Vagina (tissue), 2 donors: Measurements from ENCODE around the gene BSN. TPM values are rescaled to one million over a fixed set of nuclear protein-coding genes. Genes with fewer than 3 reads are reported as not detected.

ENCODE experiments used
- DNase-seq, 2 donors: peaks; one replicate each; pipeline ENCODE4 v3.0.0-alpha.2; 2017; ENCODE audit errors: extremely low spot score in 2 of 2
- H3K27ac ChIP-seq: fragments of 200-600 bp; sonication (generic); one replicate; pipeline ENCODE4 v1.5.1; 2019
- H3K27me3 ChIP-seq: fragments of 200-600 bp; sonication (generic); one replicate; pipeline ENCODE4 v1.5.1; 2019
- H3K36me3 ChIP-seq, 2 donors: fragments of 200-600 bp; sonication (generic); one replicate each; pipeline ENCODE4 v1.5.1; 2017 to 2019
- H3K4me1 ChIP-seq: fragments of 200-600 bp; sonication (generic); one replicate; pipeline ENCODE4 v1.5.1; 2019
- H3K4me3 ChIP-seq, 2 donors: fragments of 200-600 bp; sonication (generic); 1 replicate in 1 of 2; 2 replicates in 1 of 2; pipeline ENCODE4 v1.5.1; 2016 to 2019
- H3K9me3 ChIP-seq: fragments of 200-600 bp; sonication (generic); one replicate; pipeline ENCODE4 v1.5.1; 2019
- CTCF ChIP-seq, 3 experiments: fragments of 450-650 bp in 2 of 3; fragments of 200-600 bp in 1 of 3; sonication (generic) in 1 of 3; IDR thresholded peaks; one replicate each; pipeline ENCODE4 v1.5.1; 2017 to 2019; ENCODE audit warnings: antibody characterized with exemption in 3 of 3, mild to moderate bottlenecking in 2 of 3, moderate library complexity in 2 of 3
- POLR2A ChIP-seq, 2 donors: fragments of 450-650 bp; IDR thresholded peaks; one replicate each; pipeline ENCODE4 v1.6.1; 2017; ENCODE audit warnings: antibody characterized with exemption in 2 of 2, mild to moderate bottlenecking in 2 of 2, moderate library complexity in 2 of 2
- POLR2AphosphoS5 ChIP-seq, 2 donors: sonication (generic); formaldehyde crosslinking; IDR thresholded peaks; one replicate each; pipeline ENCODE4 v1.9.0; 2017; ENCODE audit warnings: antibody characterized with exemption in 2 of 2, mild to moderate bottlenecking in 2 of 2, low read depth in 1 of 2; ENCODE audit not compliant: insufficient read depth in 1 of 2
- intact Hi-C: fragments of 100-400 bp; cut with DNase I; formaldehyde crosslinking; loops from one replicate; pipeline ENCODE4 v1.15.1; 2023
- total RNA-seq: library from RNA; depleted of rRNA; stranded (reverse); fragments of >200 nt; gene quantifications from one replicate; pipeline ENCODE4 v1.2.3, GENCODE V29; 2016

The BSN gene
- total RNA-seq, 1 donor from 2014 or later, result 0.74 TPM

- Histone ChIP-seq H3K27ac (no peak overlapping the region), H3K36me3 (peaks cover 0 to 10% of the 10 kb centered on the region in 2 donors), H3K9me3 (no peaks in the 10 kb centered on the region), H3K4me1 (peaks cover 10% of the 10 kb centered on the region), H3K27me3 (no peaks in the 10 kb centered on the region), H3K4me3 (no peak overlapping the region)
- no peak for TF ChIP-seq POLR2AphosphoS5 (IDR thresholded peaks at IDR 0.05; ENCODE audit: insufficient read depth in 1 of 2, low read depth in 1 of 2)
- TF ChIP-seq POLR2A (IDR thresholded peaks at IDR 0.05), result no peak
- TF ChIP-seq CTCF (IDR thresholded peaks at IDR 0.05), result no peak
- intact Hi-C loops, result no loop called here
- no peak for DNase-seq
These were observed 34.3 kb upstream of the BSN start for GRCh38 chr3:49519916-49520385.

- Histone ChIP-seq H3K9me3 (no peaks in the 10 kb centered on the region), H3K4me1 (peaks cover 10% of the 10 kb centered on the region), H3K36me3 (no peaks in the 10 kb centered on the region), H3K4me3 (no peak overlapping the region), H3K27ac (no peak overlapping the region), H3K27me3 (no peaks in the 10 kb centered on the region)
- intact Hi-C loops, result no loop called here
- peak in 1 of 2 donors; percentile 15 for TF ChIP-seq POLR2AphosphoS5 (IDR thresholded peaks at IDR 0.05; ENCODE audit: insufficient read depth in 1 of 2, low read depth in 1 of 2)
- no peak for TF ChIP-seq POLR2A (IDR thresholded peaks at IDR 0.05)
- TF ChIP-seq CTCF (IDR thresholded peaks at IDR 0.05), result no peak
- no peak for DNase-seq
These were observed 30.2 kb upstream of the BSN start for GRCh38 chr3:49523756-49524747.

GRCh38 chr3:49529567-49529966 is 24.7 kb upstream of the BSN start:
- intact Hi-C loops, result no loop called here
- Histone ChIP-seq H3K9me3 (no peaks in the 10 kb centered on the region), H3K27me3 (no peaks in the 10 kb centered on the region), H3K36me3 (peaks cover 0 to 26% of the 10 kb centered on the region in 2 donors), H3K4me1 (peaks cover 1% of the 10 kb centered on the region), H3K4me3 (no peak overlapping the region), H3K27ac (no peak overlapping the region)
- no peak for DNase-seq
- TF ChIP-seq POLR2AphosphoS5 (IDR thresholded peaks at IDR 0.05; ENCODE audit: insufficient read depth in 1 of 2, low read depth in 1 of 2) (no peak), CTCF (IDR thresholded peaks at IDR 0.05) (no peak), POLR2A (IDR thresholded peaks at IDR 0.05) (no peak)

- H3K27ac ChIP-seq, result no peak overlapping the region
These were observed 24.0 kb upstream of the BSN start for GRCh38 chr3:49530231-49530630.

More at GRCh38 chr3:49530231-49530630, 24.0 kb upstream of the BSN start:
- Histone ChIP-seq H3K27me3 (no peaks in the 10 kb centered on the region), H3K9me3 (no peaks in the 10 kb centered on the region), H3K36me3 (peaks cover 0 to 26% of the 10 kb centered on the region in 2 donors), H3K4me1 (no peaks in the 10 kb centered on the region), H3K4me3 (no peak overlapping the region)
- intact Hi-C loops, result no loop called here
- no peak for DNase-seq
- TF ChIP-seq POLR2A (IDR thresholded peaks at IDR 0.05) (no peak), CTCF (IDR thresholded peaks at IDR 0.05) (no peak), POLR2AphosphoS5 (IDR thresholded peaks at IDR 0.05; ENCODE audit: insufficient read depth in 1 of 2, low read depth in 1 of 2) (no peak)
